Measurements from ENCODE around the gene STX8.

Gene STX8

DNA sequence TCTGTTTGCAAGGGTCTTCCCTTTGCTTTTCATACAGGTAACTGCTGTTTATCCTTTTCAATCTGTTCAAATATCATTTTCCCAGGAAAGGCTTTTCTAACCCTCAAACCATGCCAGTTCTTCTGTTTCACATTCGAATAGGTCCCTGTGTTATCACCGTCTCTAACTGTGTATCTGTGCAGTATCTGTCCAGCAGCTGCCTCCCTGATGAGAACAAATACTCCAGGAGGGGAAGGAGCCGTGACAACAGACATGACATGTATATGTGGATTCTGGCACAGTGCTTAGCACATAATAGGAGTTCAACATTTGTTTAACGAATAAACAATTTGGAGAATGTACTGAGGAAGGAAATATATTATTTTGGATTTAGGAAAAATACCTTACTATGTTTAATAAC is 95.7 kb downstream of the STX8 start:
- Histone ChIP-seq H3K4me3 (ENCODE audit: low read depth, low read length) (no peak overlapping the region), H3K9me3 (no peaks in the 10 kb centered on the region), H3K27me3 (no peaks in the 10 kb centered on the region), H3K4me1 (no peaks in the 10 kb centered on the region), H3K36me3 (no peaks in the 10 kb centered on the region)
- DNase-seq = no peak
- TF ChIP-seq, protein P1, sequence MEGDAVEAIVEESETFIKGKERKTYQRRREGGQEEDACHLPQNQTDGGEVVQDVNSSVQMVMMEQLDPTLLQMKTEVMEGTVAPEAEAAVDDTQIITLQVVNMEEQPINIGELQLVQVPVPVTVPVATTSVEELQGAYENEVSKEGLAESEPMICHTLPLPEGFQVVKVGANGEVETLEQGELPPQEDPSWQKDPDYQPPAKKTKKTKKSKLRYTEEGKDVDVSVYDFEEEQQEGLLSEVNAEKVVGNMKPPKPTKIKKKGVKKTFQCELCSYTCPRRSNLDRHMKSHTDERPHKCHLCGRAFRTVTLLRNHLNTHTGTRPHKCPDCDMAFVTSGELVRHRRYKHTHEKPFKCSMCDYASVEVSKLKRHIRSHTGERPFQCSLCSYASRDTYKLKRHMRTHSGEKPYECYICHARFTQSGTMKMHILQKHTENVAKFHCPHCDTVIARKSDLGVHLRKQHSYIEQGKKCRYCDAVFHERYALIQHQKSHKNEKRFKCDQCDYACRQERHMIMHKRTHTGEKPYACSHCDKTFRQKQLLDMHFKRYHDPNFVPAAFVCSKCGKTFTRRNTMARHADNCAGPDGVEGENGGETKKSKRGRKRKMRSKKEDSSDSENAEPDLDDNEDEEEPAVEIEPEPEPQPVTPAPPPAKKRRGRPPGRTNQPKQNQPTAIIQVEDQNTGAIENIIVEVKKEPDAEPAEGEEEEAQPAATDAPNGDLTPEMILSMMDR (IDR thresholded peaks at IDR 0.05; ENCODE audit: low read depth, low read length) = no peak

DNA sequence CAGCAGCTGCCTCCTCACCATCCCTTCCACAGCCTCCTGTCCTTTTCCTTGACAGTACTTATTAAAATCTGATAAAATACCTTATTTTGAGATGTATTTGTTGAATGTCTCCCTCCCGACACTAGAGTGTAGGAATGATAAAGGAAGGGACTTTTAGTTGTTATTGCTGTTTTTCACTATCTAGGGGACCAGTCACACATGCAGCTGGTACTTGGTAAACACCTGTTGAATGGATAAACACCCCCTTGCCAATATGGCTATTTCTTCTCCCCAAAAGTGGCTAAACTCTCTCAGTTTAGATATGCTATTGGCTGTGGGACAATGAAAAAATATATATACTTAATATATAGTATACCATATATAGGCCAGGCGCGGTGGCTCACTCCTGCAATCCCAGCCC is 96.7 kb downstream of the STX8 start:
- Histone ChIP-seq H3K4me1 (no peaks in the 10 kb centered on the region), H3K4me3 (ENCODE audit: low read depth, low read length) (no peak overlapping the region), H3K27me3 (no peaks in the 10 kb centered on the region), H3K36me3 (no peaks in the 10 kb centered on the region), H3K9me3 (no peaks in the 10 kb centered on the region)
- TF ChIP-seq, protein P1 (IDR thresholded peaks at IDR 0.05; ENCODE audit: low read depth, low read length) = no peak
- no peak for DNase-seq

DNA sequence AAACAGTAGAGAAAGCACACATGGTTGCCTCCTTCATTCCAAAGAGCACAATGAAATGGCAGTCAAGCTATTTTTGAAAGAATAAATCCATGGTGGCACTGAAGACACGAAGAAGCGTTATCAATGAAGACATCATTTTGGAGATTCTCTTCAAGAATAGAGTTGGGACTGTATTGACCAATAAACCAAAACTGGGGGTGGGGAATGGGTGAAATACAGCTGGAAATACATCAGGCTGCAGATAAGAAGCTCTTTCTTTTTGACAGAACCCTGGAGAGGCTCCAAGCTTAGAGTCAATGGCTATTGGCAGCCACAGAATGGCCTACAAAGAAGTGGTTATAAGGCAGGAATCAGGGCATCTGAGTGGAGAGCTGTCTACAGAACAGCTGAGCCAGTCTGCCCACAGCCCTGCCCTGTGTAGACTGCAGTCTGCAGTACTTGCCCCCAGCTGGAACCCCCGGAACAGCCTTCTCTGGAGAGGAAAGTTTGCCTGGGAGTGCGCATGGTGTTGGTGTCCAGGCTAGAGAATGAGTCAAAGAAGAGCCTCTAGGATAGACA is 100.4 kb downstream of the STX8 start:
- no peaks in the 10 kb centered on the region for H3K9me3 ChIP-seq
- no peak for DNase-seq
- TF ChIP-seq, protein P1 (IDR thresholded peaks at IDR 0.05; ENCODE audit: low read depth, low read length) = no peak

DNA sequence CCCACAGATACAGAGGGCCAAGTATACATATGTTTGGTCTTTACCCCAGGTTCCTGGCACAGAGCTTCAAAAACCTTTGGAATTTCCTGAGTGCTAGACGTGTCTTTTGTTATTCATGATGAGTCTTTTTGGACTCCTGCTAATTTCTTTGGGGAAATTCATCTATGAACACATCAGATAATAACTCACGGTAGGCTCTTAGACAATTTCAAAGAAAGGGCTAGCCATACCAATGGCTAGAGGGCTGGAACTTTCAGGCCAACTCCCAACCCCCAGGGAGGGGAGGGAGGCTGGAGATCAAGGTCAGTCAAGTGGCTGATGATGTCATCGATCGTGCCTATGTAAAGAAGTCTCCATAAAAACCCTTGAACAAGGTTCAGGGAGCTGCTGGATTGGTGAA is 101.9 kb downstream of the STX8 start:
- H3K36me3 ChIP-seq = no peaks in the 10 kb centered on the region
- no peaks in the 10 kb centered on the region for H3K4me1 ChIP-seq
- H3K4me3 ChIP-seq (ENCODE audit: low read depth, low read length) = no peak overlapping the region
- no peak for DNase-seq
- TF ChIP-seq, protein P1 (IDR thresholded peaks at IDR 0.05; ENCODE audit: low read depth, low read length) = no peak
- H3K9me3 ChIP-seq = no peaks in the 10 kb centered on the region
- H3K27me3 ChIP-seq = no peaks in the 10 kb centered on the region

More for the DNA sequence above, 100.4 kb downstream of the STX8 start:
- no peaks in the 10 kb centered on the region for H3K4me1 ChIP-seq
- H3K36me3 ChIP-seq = no peaks in the 10 kb centered on the region
- no peak overlapping the region for H3K4me3 ChIP-seq (ENCODE audit: low read depth, low read length)
- no peaks in the 10 kb centered on the region for H3K27me3 ChIP-seq

DNA sequence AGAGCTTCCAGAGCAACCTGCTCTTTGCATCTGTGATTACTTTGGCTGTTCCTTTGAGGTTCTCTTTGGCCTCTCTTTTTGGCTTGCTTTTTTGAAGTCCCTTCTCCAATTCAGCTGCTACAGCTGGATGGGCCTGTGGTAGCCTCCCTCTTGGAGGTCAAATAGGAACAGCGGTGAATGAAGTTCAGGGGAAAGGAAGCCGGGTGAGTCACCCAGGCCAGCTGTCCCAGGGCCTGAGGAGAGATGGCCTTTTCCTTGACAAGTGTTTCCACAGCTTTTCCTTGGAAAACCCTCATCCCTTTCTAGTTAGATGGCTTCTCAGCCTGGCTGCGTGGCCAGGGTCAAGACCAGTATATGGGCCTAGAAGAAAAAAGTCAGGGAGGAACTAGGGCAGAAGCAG is 103.1 kb downstream of the STX8 start:
- Histone ChIP-seq H3K36me3 (no peaks in the 10 kb centered on the region), H3K4me1 (no peaks in the 10 kb centered on the region), H3K4me3 (ENCODE audit: low read depth, low read length) (no peak overlapping the region), H3K9me3 (no peaks in the 10 kb centered on the region), H3K27me3 (no peaks in the 10 kb centered on the region)
- DNase-seq = no peak
- TF ChIP-seq, protein P1 (IDR thresholded peaks at IDR 0.05; ENCODE audit: low read depth, low read length) = no peak

DNA sequence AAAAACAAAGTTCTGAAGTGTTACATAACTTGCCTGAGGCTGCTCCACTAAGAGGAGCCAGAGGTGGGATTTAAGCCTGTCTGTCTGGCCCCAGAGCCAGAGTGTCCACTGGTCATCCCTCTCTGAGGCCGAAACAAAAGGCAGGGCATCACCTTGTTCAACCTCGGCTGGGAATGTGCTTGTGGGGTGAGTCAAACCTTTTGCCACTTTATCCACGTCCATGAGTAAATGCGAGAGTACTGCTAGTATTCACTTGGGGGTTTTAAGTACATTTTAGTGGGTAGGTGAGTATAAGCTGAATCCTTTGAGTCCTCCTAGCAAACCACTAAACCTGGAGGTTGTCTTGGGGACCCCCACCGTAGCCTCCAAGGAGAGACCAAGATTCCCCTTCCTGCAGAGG is 103.5 kb downstream of the STX8 start:
- Histone ChIP-seq H3K36me3 (no peaks in the 10 kb centered on the region), H3K4me3 (ENCODE audit: low read depth, low read length) (no peak overlapping the region), H3K4me1 (no peaks in the 10 kb centered on the region), H3K27me3 (no peaks in the 10 kb centered on the region), H3K9me3 (no peaks in the 10 kb centered on the region)
- TF ChIP-seq, protein P1 (IDR thresholded peaks at IDR 0.05; ENCODE audit: low read depth, low read length) = no peak
- no peak for DNase-seq
